GM10266 (cell line): ENCODE measurements around the gene MRPL46.

Source experiments
- DNase-seq: peaks from one replicate; pipeline ENCODE4 v3.0.0; 2012; ENCODE audit errors: extremely low spot score
- TF ChIP-seq, protein P1 (sequence below): IDR thresholded peaks from 2 replicates; pipeline ENCODE4 v1.5.1; 2012; ENCODE audit warnings: mild to moderate bottlenecking, low read depth; ENCODE audit not compliant: control insufficient read depth, insufficient read depth; ENCODE audit errors: missing control alignments

Gene MRPL46

DNA sequence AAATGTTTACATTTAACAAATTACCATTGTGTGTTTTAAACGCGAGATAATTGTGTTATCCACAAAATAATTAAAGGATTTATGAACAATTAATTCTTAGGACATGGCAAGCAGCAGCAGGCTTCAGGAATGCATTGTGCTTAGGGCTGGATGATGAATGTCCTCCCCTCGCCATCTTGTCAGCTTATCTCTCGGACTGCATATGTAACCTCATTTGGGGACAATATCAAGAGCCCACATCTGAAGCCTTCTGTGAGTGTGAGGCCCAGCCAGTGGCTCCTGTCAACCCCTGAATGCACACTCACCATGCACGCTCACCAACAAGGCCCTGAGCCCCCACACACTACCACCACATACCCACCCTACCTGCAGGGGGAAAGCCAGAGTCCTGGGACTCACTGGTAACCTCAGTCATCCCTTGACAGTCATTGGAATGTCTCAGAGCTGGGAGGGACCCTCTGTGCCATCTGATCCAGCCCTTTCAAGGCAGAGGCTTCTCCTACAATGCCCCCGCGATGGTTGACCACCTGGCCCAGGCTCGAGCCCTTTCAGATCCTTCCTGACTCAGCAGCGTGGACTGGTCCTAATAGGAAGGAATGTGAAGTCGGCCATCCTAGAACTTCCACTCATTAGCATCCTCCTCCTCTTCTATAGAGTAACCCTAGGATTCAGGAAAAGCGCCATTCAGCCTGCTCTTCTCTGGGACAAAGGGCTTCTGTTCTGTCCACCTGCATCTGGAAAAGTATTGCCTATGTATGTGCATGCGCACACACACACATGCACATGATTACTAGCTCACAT, 38.2 kb downstream of the MRPL46 start:
- TF ChIP-seq, protein P1, sequence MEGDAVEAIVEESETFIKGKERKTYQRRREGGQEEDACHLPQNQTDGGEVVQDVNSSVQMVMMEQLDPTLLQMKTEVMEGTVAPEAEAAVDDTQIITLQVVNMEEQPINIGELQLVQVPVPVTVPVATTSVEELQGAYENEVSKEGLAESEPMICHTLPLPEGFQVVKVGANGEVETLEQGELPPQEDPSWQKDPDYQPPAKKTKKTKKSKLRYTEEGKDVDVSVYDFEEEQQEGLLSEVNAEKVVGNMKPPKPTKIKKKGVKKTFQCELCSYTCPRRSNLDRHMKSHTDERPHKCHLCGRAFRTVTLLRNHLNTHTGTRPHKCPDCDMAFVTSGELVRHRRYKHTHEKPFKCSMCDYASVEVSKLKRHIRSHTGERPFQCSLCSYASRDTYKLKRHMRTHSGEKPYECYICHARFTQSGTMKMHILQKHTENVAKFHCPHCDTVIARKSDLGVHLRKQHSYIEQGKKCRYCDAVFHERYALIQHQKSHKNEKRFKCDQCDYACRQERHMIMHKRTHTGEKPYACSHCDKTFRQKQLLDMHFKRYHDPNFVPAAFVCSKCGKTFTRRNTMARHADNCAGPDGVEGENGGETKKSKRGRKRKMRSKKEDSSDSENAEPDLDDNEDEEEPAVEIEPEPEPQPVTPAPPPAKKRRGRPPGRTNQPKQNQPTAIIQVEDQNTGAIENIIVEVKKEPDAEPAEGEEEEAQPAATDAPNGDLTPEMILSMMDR, result no peak
- no peak for DNase-seq

DNA sequence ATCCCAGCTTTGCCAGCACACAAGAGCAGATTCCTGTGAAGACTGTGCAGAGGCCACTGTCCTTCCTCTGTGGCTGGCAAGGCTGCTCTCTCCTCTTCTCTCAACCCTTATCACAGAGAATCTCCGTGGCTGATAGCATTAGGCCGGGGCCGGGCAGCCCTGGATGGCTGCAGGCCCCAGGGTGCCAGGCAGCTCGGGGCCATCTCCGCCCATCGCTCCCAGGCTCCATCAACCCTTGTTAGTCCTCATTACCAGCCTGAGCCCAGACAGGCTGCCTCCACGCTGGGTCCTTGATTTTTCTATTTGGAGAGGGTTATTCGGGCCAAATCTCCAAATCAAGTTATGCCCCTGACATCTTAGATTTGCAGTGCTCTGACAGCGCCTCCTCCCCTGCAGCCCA, 39.1 kb downstream of the MRPL46 start:
- TF ChIP-seq, protein P1, result no peak
- no peak for DNase-seq

DNA sequence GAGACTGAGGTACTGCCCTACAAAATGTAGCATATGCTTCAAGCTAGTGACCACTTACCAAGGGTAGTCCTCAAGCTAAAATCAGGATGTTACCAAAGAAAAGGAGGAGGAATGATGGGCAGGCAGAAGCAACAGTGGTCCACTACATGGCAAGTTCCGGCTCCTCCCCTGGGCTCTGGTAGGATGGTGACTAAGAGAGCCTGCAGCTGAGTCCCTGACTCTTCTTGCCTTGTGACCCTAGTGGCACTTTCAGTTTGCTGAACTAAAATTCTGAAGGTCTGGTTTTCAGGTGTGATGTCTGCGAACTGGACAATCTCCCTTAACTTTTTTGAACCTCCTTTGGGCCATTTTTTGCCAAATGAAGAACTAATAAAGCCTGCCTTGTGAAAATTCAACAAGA, 40.9 kb downstream of the MRPL46 start:
- TF ChIP-seq, protein P1, result no peak
- DNase-seq, result no peak

DNA sequence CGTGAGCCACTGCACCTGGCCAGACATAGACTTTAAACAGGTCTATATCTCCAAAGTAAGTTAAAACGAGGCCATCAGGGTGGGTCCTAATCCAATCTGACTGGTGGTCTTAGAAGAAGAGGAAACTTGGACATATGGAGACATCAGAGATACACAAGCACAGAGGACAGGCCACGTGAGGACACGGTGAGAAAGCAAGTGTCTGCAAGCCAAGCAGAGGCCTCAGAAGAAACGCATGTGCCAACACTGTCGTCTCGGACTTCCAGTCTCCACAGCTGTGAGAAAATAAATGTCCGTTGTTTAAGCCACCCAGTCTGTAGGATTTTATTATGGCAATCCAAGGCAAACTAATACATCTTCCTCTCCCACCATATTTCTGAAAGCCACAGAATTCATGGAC, 43.9 kb downstream of the MRPL46 start:
- TF ChIP-seq, protein P1, result no peak
- no peak for DNase-seq

DNA sequence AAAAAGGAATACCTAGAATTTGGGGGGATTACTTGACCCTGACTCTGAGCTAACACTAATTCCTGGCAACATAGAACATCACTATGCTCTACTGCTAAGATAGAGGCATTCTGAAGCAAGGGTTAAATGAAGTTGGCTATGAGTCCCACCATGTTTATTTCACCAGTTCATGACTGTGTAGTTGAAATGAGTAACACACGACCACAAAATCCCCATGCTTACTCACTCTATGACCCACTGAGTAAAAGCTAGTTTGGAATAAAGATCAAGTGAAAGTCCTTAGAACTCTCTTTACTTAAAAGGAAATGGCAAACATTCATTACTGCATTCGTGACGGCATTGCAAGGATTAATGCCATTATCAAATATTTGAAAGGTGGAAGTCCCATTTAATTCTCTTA, 47.4 kb downstream of the MRPL46 start:
- no peak for DNase-seq
- TF ChIP-seq, protein P1, result no peak
